Cardiac fibroblast (primary cell): ENCODE data around the gene PZP.

Experiments used
- DNase-seq, 2 donors: peaks; one replicate each; pipeline versions ENCODE4 v3.0.0 to v3.0.0-alpha.2; 2010; ENCODE audit warnings: low read depth in 2 of 2
- H3K4me3 ChIP-seq, 2 donors: replicated peaks in 1 of 2; 1 replicate in 1 of 2; 2 replicates in 1 of 2; pipeline ENCODE4 v1.5.1; 2011; ENCODE audit warnings: low read depth in 2 of 2, low read length in 2 of 2, mild to moderate bottlenecking in 2 of 2, moderate library complexity in 1 of 2
- TF ChIP-seq, protein P1 (sequence below): IDR thresholded peaks from one replicate; pipeline ENCODE4 v1.5.1; 2011; ENCODE audit warnings: low read depth, mild to moderate bottlenecking, low read length, inconsistent platforms

The PZP gene

DNA sequence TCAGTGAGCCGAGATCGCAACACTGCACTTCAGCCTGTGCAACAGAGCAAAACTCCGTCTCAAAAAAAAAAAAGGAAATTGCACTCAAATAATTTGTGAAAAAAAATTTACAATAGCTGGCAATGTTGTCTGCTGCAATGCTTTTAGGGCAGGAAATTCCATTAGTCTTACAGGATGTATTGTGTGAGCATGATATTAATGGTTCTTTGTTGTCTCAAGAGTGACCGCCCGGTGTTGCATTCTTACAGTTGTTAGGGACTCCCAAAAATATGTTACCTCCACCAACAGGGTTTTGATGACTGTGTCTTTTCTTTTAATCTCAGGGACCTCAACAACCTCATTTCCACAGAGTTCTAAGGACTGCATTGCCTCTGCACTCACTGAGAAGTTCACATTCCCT, 44.8 kb downstream of the PZP start:
- TF ChIP-seq, protein P1, sequence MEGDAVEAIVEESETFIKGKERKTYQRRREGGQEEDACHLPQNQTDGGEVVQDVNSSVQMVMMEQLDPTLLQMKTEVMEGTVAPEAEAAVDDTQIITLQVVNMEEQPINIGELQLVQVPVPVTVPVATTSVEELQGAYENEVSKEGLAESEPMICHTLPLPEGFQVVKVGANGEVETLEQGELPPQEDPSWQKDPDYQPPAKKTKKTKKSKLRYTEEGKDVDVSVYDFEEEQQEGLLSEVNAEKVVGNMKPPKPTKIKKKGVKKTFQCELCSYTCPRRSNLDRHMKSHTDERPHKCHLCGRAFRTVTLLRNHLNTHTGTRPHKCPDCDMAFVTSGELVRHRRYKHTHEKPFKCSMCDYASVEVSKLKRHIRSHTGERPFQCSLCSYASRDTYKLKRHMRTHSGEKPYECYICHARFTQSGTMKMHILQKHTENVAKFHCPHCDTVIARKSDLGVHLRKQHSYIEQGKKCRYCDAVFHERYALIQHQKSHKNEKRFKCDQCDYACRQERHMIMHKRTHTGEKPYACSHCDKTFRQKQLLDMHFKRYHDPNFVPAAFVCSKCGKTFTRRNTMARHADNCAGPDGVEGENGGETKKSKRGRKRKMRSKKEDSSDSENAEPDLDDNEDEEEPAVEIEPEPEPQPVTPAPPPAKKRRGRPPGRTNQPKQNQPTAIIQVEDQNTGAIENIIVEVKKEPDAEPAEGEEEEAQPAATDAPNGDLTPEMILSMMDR: no peak
- no peak for DNase-seq

GRCh38 chr12:9156119-9156518, 52.1 kb downstream of the PZP start:
- no peak overlapping the region for H3K4me3 ChIP-seq
- no peak for DNase-seq
- TF ChIP-seq, protein P1: no peak

More for the DNA sequence above, 44.8 kb downstream of the PZP start:
- H3K4me3 ChIP-seq: no peak overlapping the region

DNA sequence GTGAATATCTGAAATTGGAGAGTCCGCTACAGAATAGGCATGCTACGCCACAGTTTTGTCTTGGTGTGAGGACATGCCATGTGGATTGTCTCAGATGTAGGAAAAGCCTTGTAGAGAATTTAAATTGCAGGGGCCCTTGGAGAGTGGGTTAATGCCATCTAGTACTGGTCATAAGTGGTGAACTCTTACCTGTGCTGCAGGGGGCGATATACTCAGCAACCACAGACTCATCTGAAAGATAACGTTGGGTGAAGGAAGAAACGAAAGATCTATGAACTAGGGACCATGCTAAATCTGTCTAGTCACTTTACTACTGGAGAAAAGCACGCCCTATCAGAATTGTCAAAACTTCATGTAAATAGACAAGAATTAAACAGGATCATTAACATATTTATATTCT, 58.8 kb downstream of the PZP start:
- no peak overlapping the region for H3K4me3 ChIP-seq
- DNase-seq: no peak
- TF ChIP-seq, protein P1: no peak

DNA sequence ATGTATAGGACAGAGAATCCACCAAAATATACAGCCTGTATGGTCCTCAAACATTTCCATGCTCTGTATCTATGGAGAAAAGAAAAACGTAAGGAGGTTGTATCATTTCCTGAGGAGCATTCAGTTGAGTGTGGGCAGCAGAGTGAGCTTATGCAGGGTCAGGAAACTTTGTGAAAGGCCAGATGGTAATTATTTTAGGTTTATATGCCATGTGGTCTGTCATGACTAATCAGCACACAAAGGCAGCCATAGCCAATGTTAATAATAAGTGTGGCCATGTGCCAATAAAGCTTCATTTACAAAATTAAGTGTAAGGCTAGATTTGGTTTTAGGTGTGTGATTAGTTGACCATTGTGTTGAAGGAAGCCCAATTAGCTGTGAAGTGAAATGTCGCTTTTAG, 59.3 kb downstream of the PZP start:
- no peak overlapping the region for H3K4me3 ChIP-seq
- TF ChIP-seq, protein P1: no peak
- DNase-seq: no peak

DNA sequence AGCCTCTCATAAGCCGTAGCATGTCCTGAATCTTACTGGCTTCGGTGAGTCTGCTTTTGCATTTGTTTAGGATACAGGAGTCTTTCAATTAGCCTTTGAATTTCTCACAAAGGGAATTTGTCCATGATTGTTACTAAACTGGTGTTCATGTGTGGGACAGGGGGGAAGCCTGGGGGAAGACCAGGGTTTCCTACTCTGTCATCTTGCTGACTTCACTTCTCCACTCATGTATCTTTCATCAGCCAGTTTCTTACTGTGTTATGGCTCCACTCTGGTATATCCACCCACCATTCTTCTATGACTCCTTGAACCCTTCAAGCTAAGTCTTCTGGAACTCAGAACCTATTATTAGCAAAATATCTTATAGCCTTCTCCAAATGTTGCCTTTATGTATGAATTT, 60.7 kb downstream of the PZP start:
- DNase-seq: no peak
- TF ChIP-seq, protein P1: no peak
- no peak overlapping the region for H3K4me3 ChIP-seq

DNA sequence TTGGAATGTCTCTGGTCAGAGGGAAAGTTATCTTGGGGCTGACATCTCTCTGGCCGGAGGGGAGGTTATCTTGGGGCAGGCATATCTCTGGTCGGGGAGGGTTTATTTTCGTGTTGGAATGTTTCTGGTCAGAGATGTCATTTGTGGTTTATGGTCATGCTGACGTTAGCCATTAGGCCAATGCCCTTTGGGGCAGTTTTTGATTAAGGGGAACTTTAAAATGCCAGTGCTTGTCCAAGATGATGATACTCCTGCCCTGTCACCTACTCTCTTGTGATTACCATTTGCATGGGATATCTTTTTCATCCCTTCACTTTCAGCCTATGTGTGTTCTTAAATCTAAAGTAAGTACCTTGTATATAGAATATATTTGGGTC, 63.5 kb downstream of the PZP start:
- H3K4me3 ChIP-seq: no peak overlapping the region
- TF ChIP-seq, protein P1: no peak
- DNase-seq: no peak

DNA sequence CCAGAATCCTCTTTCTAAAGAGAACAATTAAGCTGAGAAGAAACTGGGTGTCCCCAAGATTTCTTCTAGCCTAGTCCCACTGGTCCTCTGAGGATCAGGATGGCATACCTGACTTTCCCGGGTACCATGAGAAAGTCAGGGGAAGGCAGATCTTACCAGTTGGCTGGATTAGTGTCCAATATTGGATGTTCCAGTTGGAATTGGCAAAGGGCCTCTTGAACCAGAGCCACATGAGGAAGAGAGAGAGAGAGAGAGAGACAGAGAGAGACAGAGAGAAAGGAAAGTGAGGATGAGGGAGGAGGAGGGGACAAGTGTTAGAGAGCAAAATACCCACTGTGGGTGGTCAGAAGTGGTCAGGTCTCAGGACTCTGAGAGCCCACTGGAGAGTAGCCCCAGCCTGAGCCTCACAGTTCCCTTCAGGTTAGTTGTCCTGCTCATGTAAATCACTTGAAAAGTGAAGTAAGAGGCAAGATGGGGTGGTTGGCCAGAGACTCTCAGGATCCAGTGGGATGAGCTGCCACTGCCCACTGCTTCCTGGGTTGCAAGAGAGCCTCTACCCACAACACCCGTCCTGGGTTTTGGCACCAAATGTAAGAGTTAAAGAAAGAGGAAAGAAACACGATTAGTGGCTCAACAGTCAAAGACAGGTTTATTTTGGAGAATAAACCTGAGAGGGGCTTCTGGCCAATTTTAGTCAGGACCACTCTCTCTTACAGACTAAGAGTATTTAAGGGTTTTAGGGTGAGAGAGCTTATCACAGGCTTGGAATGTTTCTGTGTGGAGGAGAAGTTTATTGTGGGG, 64.1 kb downstream of the PZP start:
- H3K4me3 ChIP-seq: no peak overlapping the region
- TF ChIP-seq, protein P1: no peak
- no peak for DNase-seq
